LoVo (cell line): Measurements from ENCODE around the gene GATD1.

Experiments used
- DNase-seq: peaks from one replicate; pipeline ENCODE4 v3.0.0-alpha.2; 2016; ENCODE audit warnings: low spot score

Gene GATD1

DNA sequence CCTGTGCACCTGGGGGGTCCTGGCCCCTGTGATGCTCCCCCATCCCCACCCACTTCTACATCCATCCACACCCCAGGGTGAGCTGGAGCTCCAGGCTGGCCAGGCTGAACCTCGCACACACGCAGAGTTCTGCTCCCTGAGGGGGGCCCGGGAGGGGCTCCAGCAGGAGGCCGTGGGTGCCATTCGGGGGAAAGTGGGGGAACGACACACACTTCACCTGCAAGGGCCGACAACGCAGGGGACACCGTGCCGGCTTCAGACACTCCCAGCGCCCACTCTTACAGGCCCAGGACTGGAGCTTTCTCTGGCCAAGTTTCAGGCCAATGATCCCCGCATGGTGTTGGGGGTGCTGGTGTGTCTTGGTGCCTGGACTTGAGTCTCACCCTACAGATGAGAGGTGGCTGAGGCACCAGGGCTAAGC lies 50.0 kb downstream of the GATD1 start:
- DNase-seq, result no peak

GRCh38 chr11:726278-727220 lies 50.7 kb downstream of the GATD1 start:
- no peak for DNase-seq

- DNase-seq, result no peak
These were observed 51.6 kb downstream of the GATD1 start for GRCh38 chr11:725624-726202.

- DNase-seq, result no peak
These were observed 52.4 kb downstream of the GATD1 start for GRCh38 chr11:724778-725386.

GRCh38 chr11:724049-724777 lies 53.1 kb downstream of the GATD1 start:
- no peak for DNase-seq

DNA sequence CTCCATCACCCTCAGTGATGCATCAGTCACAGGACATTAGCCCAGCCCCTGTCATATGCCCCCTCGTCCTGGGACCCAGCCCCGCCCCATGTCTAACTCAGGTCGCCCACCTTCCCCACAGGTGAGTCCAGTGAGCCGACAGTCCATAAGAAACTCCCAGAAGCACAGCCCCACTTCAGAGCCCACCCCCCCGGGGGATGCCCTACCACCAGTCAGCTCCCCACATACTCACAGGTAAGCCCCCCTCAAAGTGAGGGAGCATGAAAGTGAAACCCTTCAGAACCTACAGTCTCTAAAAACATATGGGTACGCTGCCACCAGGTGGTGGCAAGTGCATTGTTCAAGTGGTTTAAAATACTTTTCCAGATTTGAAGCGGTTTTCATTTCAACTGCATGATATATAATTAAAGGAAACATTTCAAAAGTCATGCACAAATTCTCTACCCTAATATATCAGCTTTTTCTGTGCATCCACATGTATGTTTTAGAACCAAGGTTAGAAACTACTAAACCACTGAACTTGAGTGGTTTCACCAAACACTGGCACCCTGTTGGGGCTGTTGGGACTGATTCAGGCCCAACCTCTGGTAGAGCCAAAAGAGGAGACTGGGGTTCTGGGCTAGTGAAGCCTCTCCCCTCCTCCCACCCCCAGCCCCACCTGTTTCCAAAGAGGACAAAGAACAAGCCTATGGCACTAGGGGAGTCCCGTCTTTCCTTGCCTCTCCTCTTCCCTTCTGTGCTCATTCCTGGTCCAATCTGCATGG lies 54.0 kb downstream of the GATD1 start:
- DNase-seq, result peak; percentile 33

- DNase-seq, result no peak
These were observed 54.9 kb downstream of the GATD1 start for GRCh38 chr11:722346-722811.

GRCh38 chr11:721741-722345 lies 55.4 kb downstream of the GATD1 start:
- no peak for DNase-seq

GRCh38 chr11:721247-721740 lies 56.0 kb downstream of the GATD1 start:
- DNase-seq, result no peak

DNA sequence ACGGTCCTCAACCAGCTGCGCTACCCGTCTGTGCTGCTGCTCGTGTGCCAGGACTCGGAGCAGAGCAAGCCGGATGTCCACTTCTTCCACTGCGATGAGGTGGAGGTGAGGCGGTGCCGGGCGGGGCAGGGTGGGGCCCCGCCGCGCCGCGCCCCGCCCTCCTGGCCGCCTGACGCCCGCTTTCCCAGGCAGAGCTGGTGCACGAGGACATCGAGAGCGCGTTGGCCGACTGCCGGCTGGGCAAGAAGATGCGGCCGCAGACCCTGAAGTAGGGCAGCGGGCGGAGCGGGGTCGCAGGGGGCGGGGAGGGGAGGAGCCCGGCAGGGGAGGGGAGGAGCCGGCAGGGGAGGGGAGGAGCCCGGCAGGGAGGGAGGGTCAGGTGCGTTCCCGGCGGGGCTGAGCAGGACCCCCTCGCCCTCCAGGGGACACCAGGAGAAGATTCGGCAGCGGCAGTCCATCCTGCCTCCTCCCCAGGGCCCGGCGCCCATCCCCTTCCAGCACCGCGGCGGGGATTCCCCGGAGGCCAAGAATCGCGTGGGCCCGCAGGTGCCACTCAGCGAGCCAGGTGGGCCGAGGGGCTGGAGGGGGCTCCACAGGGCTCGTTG lies 56.5 kb downstream of the GATD1 start:
- no peak for DNase-seq

GRCh38 chr11:720017-720641 lies 57.2 kb downstream of the GATD1 start:
- DNase-seq, result no peak

DNA sequence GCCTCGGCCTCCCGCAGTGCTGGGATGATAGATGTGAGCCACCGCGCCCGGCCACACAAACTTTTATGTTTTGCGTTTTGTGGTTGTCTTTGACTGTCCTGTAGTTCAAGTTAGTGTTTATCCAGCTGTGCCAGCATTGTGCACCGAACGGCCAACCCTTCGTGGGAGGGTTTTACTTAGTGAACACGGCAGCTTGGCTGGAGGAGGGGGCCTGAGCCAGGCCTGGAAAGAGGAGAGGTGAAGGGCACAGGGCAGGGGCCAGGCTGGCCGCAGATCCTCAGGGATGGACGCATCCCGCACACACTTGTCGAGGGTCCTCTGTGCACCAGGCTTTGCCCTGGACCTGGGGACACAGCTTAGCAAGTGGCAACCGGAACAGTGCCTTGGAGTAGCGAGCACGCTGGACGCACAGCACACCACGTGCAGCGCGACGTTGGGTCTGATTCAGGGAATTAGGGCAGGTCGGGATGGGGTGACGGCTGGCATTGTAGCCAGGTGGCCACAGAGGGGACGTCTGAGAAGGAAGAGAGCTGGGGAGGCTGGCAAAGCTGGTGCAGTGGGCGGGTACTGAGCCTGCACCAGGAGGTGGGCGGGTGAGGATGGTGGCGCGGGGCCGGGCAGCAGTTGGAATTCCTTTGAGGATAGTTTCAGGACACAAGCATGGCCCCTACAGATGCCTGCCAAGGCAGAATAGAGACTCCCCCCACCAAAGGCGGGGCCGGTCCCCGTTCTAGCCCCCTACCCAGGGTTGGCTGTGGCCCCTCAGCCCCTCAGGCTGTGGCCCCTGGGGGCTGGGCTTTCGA lies 57.9 kb downstream of the GATD1 start:
- DNase-seq, result no peak
